ENCODE measurements around the gene MUC4.
"Not testable (repeated sequence)": the region's sequence is repeated elsewhere in the genome, so short reads cannot be mapped to it uniquely, and the experiment has no call there.

Gene MUC4

GRCh38 chr3:195737782-195738181, 73.9 kb downstream of the MUC4 start:
- not testable (repeated sequence) for DNase-seq (ENCODE audit: low read depth)

GRCh38 chr3:195736866-195737490, 74.8 kb downstream of the MUC4 start:
- no peak for DNase-seq (ENCODE audit: low read depth)

DNA sequence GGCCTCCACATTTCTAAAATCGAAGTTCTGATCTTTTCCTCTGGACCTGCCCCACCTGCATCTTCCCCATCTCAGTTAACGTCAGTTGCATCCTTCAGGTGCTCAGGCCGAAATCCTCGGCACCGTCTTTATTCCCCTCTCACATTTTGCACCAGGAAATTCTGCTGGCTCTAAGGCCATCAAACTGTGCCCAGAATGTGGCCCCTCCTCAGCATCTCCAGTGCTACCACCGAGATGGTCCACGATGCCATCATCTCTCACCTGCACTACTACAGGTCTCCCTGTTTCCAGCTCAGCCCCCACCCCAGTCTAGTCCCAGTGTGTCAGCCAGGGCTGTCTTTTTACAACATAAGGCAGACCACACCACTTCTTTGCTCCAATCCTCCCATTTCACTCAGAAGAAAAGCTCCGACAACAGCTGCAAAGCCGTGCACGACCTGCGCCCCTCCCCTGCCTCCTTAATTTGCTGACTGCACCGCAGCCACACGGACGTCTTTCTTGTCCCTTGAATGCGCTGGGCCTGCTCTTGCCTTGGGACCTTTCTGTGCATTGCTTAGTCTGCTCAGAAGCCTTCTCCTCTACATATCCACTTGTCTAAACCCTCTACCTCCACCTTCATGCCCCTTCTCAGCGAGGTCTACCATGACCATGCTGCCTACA, 76.6 kb downstream of the MUC4 start:
- no peak for DNase-seq (ENCODE audit: low read depth)

- DNase-seq (ENCODE audit: low read depth): no peak
These were observed 78.8 kb downstream of the MUC4 start for GRCh38 chr3:195732940-195733339.

DNA sequence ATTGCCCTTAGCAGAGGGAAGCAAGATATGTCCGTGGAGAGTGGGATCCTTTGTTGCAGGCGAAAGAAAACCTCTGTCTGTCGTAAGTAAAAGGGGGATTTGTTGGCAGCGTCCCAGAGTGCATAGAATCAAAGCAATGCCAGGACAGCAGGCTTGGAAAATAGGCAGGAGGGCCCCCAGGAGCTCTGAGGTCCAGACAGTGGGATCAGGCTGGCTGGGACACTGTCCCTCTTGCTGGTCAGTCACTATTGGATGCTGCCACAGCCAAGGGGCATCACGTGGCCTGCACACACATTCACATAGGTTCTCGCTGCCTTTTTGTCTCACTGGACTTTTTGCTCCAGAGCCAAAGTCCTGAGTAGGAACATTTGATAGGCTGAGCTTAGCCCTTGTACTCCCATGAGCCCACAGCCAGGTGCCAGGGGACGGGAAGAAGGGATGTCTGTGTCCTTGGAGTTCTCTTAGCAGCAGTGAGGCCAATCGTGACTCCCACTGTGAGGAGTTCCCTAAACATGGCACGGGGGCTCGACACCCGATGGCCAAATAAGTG, 80.3 kb downstream of the MUC4 start:
- DNase-seq (ENCODE audit: low read depth): no peak

DNA sequence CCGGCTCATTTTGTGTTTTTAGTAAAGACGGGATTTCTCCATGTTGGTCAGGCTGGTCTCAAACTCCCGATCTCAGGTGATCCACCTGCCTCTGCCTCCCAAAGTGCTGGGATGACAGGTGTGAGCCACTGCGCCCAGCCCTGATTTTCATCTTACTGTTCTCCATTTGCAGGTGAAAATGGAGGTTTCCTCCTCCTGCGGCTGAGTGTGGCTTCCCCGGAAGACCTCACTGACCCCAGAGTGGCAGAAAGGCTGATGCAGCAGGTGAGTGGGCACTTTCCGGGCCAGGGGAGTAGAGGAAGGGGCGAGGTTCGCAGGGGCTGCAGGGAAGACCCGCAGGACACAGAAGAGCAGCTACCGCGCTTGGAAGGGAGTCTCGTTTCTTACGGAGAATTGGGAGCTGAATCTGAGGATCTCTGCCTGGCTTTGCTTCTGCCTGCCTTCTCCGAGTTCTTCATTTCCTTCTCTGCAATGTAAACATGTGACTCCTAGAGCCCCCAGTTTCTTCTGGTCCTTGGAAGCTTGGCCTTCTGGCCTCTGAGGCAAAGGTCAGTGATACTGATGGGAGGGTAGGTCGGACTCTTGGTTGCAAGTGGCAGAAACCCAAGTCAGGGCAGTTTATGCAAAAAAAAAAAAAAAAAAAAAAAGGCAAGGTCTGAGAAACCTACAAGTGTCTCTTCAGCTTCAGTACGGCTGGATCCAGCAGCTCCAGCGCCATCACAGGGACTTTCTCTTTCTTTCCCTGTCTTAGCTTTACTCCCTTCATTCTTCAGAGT, 82.1 kb downstream of the MUC4 start:
- no peak for DNase-seq (ENCODE audit: low read depth)

DNA sequence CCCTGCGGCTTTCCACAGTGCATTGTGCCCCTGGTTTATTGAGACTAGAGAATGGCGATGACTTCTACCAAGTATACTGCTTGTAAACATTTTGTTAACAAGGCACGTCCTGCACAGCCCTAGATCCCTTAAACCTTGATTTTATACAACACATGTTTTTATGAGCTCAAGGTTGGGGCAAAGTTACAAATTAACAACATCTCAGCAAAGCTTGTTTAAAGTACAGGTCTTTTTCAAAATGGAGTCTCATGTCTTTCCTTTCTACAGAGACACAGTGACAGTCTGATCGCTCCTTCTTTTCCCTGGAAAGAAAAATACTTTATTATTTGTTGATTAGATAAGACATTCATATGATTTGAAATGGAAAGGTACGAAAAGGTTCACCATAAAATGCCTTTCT, 82.9 kb downstream of the MUC4 start:
- DNase-seq (ENCODE audit: low read depth): not testable (repeated sequence)

DNA sequence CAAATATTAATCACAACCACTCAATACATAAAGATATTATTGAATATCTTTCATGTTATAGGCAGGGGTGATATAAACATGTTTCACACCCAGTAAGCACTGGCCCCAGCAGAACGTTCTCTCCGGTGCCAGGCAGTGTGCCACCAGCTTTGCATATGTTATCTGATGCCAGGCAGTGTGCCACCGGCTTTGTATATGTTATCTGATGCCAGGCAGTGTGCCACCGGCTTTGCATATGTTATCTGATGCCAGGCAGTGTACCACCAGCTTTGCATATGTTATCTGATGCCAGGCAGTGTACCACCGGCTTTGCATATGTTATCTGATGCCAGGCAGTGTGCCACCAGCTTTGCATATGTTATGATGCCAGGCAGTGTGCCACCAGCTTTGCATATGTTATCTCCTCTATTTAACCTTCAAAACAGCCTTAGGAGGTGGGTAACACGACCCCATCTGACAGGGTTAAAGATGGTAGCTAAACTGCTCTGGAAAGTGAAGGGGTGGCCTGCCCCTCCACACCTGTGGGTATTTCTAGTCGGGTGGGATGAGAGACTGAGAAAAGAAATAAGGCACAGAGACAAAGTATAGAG, 84.0 kb downstream of the MUC4 start:
- no peak for DNase-seq (ENCODE audit: low read depth)

DNA sequence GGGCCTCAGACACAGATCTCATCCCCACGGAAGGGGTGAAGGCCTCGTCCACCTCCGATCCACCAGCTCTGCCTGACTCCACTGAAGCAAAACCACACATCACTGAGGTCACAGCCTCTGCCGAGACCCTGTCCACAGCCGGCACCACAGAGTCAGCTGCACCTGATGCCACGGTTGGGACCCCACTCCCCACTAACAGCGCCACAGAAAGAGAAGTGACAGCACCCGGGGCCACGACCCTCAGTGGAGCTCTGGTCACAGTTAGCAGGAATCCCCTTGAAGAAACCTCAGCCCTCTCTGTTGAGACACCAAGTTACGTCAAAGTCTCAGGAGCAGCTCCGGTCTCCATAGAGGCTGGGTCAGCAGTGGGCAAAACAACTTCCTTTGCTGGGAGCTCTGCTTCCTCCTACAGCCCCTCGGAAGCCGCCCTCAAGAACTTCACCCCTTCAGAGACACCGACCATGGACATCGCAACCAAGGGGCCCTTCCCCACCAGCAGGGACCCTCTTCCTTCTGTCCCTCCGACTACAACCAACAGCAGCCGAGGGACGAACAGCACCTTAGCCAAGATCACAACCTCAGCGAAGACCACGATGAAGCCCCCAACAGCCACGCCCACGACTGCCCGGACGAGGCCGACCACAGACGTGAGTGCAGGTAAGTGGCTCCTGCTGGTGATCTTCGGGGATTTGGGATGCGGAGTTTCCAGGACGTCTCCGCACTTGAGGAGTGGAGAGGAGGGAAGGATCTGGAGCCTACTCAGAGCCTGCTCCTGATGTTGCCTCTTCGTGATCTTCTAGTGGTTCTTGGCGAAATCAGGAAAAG, 85.6 kb downstream of the MUC4 start:
- not testable (repeated sequence) for DNase-seq (ENCODE audit: low read depth)

DNA sequence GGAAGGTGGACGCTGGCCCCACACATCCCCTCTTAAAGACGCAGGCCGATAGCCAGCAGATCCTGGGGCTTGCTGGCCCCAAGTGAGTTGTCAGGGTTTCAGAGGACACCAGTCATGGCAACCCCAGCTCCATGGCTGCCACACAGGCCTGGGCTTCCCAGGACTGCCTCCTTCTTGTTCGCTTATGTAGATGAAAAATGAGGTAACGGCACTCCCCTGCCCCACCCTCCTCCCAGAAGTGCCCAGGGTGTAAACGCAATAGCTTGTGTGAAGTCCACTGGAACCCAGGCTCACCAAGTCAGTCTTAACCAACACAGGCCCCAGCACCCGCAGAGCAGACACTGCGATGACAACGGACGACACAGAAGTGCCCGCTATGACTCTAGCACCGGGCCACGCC, 87.4 kb downstream of the MUC4 start:
- not testable (repeated sequence) for DNase-seq (ENCODE audit: low read depth)

DNA sequence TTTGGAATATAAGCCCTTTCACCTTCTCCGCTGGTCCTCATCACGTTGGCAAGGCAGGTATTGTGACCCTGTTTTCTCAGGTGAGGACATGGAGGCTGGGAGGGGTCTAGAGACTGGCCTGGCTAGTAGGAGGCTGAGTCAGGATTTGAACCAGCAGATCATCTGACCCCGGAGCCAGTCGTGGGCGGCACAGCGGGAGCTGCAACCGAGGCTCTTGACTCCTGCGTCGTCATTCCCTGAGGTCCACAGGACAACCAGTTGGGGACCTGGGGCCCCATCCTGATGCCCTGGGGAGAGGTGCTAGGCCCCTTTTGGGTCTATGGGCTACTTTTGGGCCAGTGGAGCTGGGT, 88.8 kb downstream of the MUC4 start:
- not testable (repeated sequence) for DNase-seq (ENCODE audit: low read depth)

DNA sequence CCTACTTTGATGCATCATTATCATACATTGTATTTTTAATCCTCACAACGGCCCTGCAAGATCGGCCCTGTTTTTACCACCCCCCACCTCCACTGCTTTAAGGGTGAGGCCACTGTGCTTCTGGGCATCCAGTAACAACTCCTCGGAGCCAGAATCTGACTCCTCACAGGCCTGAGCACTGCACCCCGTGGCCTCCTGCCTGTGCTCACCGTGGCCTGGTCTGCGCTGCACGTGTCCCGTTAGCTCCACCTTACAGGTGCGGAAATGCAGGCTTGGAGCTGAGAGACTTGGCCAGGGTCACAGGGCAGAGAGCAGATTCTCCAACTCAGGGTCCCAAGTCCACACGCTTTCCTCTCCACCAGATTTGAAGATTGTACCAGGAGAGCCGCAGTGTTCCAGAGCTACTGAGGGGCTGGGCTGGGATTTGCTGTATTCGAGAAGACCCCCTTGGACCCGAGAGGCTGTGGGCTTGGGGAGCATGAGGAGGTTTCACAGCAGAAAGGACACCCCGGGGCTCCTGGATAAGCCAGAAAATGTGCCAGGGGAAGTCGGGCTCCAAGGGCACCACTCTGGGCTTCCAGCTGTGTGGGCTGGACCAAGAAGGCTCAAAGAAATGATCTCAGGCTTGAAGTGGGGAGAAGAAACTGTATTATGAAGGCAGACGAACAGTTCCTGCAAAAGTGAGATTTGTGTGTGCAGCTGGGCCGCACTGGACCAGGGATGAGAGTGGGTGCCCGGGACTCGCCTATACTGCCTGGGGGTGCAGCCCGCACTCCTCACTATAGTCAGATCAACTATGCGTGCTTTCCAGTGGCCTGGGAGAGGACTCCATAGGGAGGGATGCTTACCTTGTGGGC, 89.4 kb downstream of the MUC4 start:
- DNase-seq (ENCODE audit: low read depth): not testable (repeated sequence)

DNA sequence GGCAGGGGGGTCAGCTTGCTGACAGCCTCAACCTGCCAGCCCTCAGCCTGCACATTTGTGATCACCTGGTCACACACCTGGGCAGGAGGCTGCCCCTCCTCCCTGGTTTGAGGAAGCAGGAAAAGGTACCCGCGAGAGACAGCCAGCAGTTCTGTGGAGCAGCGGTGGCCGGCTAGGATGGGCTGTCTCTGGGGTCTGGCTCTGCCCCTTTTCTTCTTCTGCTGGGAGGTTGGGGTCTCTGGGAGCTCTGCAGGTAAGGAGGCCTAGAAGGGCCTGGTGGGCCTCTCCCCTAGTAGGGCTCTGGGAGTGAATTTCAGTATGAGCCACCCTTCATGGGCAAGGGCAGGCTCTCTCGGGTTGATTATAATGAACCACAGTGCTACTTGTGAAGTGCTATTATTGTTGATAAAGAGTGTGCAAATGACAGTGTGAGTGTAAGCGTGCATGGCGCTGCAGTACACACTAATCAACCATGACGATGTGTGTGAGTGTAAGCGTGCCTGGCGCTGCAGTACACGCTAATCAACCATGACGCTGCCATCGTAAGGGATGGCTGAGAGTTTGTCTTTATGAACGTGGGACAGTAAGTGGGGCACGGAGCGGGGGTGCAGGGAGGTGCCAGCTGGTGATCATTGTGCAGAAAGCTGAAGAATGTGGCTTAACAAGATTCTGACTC, 90.8 kb downstream of the MUC4 start, which contains the start of gene MUC20:
Gene MUC20 (plus strand): TSS at position 148 of the 676 bp plus-strand sequence. CDS start 30 bp downstream, at position 178.
- not testable (repeated sequence) for DNase-seq (ENCODE audit: low read depth)

- not testable (repeated sequence) for DNase-seq (ENCODE audit: low read depth)
These were observed 92.0 kb downstream of the MUC4 start for GRCh38 chr3:195719514-195720254.

GRCh38 chr3:195718477-195718984, 93.2 kb downstream of the MUC4 start:
- DNase-seq (ENCODE audit: low read depth): no peak

- no peak for DNase-seq (ENCODE audit: low read depth)
These were observed 93.8 kb downstream of the MUC4 start for GRCh38 chr3:195717852-195718476.

GRCh38 chr3:195717416-195717815, 94.3 kb downstream of the MUC4 start:
- no peak for DNase-seq (ENCODE audit: low read depth)

GRCh38 chr3:195715583-195716266, 96.0 kb downstream of the MUC4 start:
- peak; percentile 23 for DNase-seq (ENCODE audit: low read depth)

Data from activated T-cell treated with anti-CD3 and anti-CD28 coated beads for 24 hours (primary cell).